ENCODE results near the gene ACSL6. TPM values are rescaled to one million over a fixed set of nuclear protein-coding genes. Genes with fewer than 3 reads are reported as not detected.

Gene ACSL6
- total RNA-seq, 4 donors from 2014 or later = 0.22 to 3.3 (median 0.81) TPM

GRCh38 chr5:131966551-131966950, 44.9 kb downstream of the ACSL6 start:
- no peaks in the 10 kb centered on the region for H3K36me3 ChIP-seq
- DNase-seq (ENCODE audit: low spot score in 2 of 2) = no peak
- no peaks in the 10 kb centered on the region for H3K9me3 ChIP-seq
- no peak for TF ChIP-seq POLR2A (IDR thresholded peaks at IDR 0.05)
- no peak for TF ChIP-seq CTCF (IDR thresholded peaks at IDR 0.05)
- TF ChIP-seq EP300 (IDR thresholded peaks at IDR 0.05) = no peak
- no peaks in the 10 kb centered on the region for H3K4me1 ChIP-seq
- H3K27me3 ChIP-seq = no peaks in the 10 kb centered on the region
- H3K4me3 ChIP-seq = no peak overlapping the region
- 80 to 92% methylated on average over 1 of the region's 1 CpG for WGBS, 2 donors
- H3K27ac ChIP-seq = no peak overlapping the region

GRCh38 chr5:131965826-131966415, 45.5 kb downstream of the ACSL6 start:
- no peak overlapping the region for H3K27ac ChIP-seq
- H3K4me1 ChIP-seq = no peaks in the 10 kb centered on the region
- no peaks in the 10 kb centered on the region for H3K36me3 ChIP-seq
- no peak overlapping the region for H3K4me3 ChIP-seq
- 75 to 83% methylated on average over 6 of the region's 6 CpGs for WGBS, 2 donors
- no peak for TF ChIP-seq POLR2A (IDR thresholded peaks at IDR 0.05)
- no peak for DNase-seq (ENCODE audit: low spot score in 2 of 2)
- H3K9me3 ChIP-seq = no peaks in the 10 kb centered on the region
- no peaks in the 10 kb centered on the region for H3K27me3 ChIP-seq

GRCh38 chr5:131959906-131960305, 51.6 kb downstream of the ACSL6 start:
- DNase-seq (ENCODE audit: low spot score in 2 of 2) = no peak
- H3K4me1 ChIP-seq = no peaks in the 10 kb centered on the region
- H3K27ac ChIP-seq = no peak overlapping the region
- TF ChIP-seq EP300 (IDR thresholded peaks at IDR 0.05) = no peak
- TF ChIP-seq POLR2A (IDR thresholded peaks at IDR 0.05) = no peak
- TF ChIP-seq CTCF (IDR thresholded peaks at IDR 0.05) = no peak
- H3K27me3 ChIP-seq = no peaks in the 10 kb centered on the region
- WGBS, 2 donors = 80 to 98% methylated on average over 3 of the region's 3 CpGs
- H3K9me3 ChIP-seq = no peaks in the 10 kb centered on the region
- no peak overlapping the region for H3K4me3 ChIP-seq
- no peaks in the 10 kb centered on the region for H3K36me3 ChIP-seq

GRCh38 chr5:131959136-131959535, 52.3 kb downstream of the ACSL6 start:
- DNase-seq (ENCODE audit: low spot score in 2 of 2) = no peak
- no peak for TF ChIP-seq CTCF (IDR thresholded peaks at IDR 0.05)
- TF ChIP-seq POLR2A (IDR thresholded peaks at IDR 0.05) = no peak
- no peak for TF ChIP-seq EP300 (IDR thresholded peaks at IDR 0.05)
- Histone ChIP-seq H3K36me3 (no peaks in the 10 kb centered on the region), H3K4me1 (no peaks in the 10 kb centered on the region), H3K27ac (no peak overlapping the region), H3K4me3 (no peak overlapping the region), H3K27me3 (no peaks in the 10 kb centered on the region), H3K9me3 (no peaks in the 10 kb centered on the region)
- WGBS, 2 donors = 81 to 90% methylated on average over 5 of the region's 5 CpGs

- Histone ChIP-seq H3K27ac (no peak overlapping the region), H3K9me3 (no peaks in the 10 kb centered on the region), H3K27me3 (no peaks in the 10 kb centered on the region), H3K4me1 (no peaks in the 10 kb centered on the region), H3K36me3 (no peaks in the 10 kb centered on the region), H3K4me3 (no peak overlapping the region)
- TF ChIP-seq EP300 (IDR thresholded peaks at IDR 0.05) (no peak), POLR2A (IDR thresholded peaks at IDR 0.05) (no peak), CTCF (IDR thresholded peaks at IDR 0.05) (no peak)
- no peak for DNase-seq (ENCODE audit: low spot score in 2 of 2)
- WGBS, 2 donors = 73 to 78% methylated on average over 8 of the region's 8 CpGs
These were observed 53.6 kb downstream of the ACSL6 start for GRCh38 chr5:131957721-131958441.
